ENCODE measurements around the gene CAPN3. TPM values are rescaled to one million over a fixed set of nuclear protein-coding genes. Genes with fewer than 3 reads are reported as not detected.

Gene CAPN3
- total RNA-seq, 5 donors from 2014 or later (not counting 1 experiment from before 2014, with no cell fraction given) = 13.4 to 19.8 (median 15.8) TPM

- Mint-ChIP-seq H3K4me3 (no peak overlapping the region), H3K9me3 (no peaks in the 10 kb centered on the region), H3K36me3 (peaks cover 30% of the 10 kb centered on the region), H3K4me1 (no peaks in the 10 kb centered on the region), H3K27me3 (no peaks in the 10 kb centered on the region), H3K27ac (no peak overlapping the region)
- Histone ChIP-seq H3K27me3 (replicated peaks in 1 of 2; ENCODE audit: control insufficient read depth in 2 of 2, extremely low read depth in 1 of 2, insufficient read depth in 2 of 2, low read length in 1 of 2) (no peaks in the 10 kb centered on the region), H3K27ac (ENCODE audit: low read length) (no peak overlapping the region), H3K9me3 (no peaks in the 10 kb centered on the region), H3K4me1 (ENCODE audit: control insufficient read depth in 1 of 2, extremely low read depth in 1 of 2, insufficient read depth in 2 of 2, low read length in 2 of 2) (no peaks in the 10 kb centered on the region), H3K36me3 (ENCODE audit: control insufficient read depth in 2 of 2, extremely low read depth in 1 of 2, insufficient read depth in 1 of 2, low read length in 1 of 2) (no peaks in the 10 kb centered on the region), H3K4me3 (ENCODE audit: control insufficient read depth in 1 of 2, extremely low read depth in 1 of 2, low read length in 1 of 2) (no peak overlapping the region)
- 66% methylated on average over 4 of the region's 4 CpGs for WGBS (ENCODE audit: insufficient coverage)
- no peak for DNase-seq
- no peak for ATAC-seq (replicated peaks in 1 of 4)
- ChIA-PET POLR2A (no interaction called here), CTCF (no interaction called here)
Observed at GRCh38 chr15:42384597-42384996, 25.3 kb downstream of the CAPN3 start.

- H3K9me3 Mint-ChIP-seq = no peaks in the 10 kb centered on the region
- H3K36me3 ChIP-seq (ENCODE audit: control insufficient read depth in 2 of 2, extremely low read depth in 1 of 2, insufficient read depth in 1 of 2, low read length in 1 of 2) = no peaks in the 10 kb centered on the region
Observed at GRCh38 chr15:42385206-42385979, 26.1 kb downstream of the CAPN3 start.

GRCh38 chr15:42385980-42386700 lies 26.8 kb downstream of the CAPN3 start:
- H3K27me3 Mint-ChIP-seq = no peaks in the 10 kb centered on the region
- CTCF ChIA-PET = no interaction called here
- Histone ChIP-seq H3K27me3 (replicated peaks in 1 of 2; ENCODE audit: control insufficient read depth in 2 of 2, extremely low read depth in 1 of 2, insufficient read depth in 2 of 2, low read length in 1 of 2) (no peaks in the 10 kb centered on the region), H3K4me3 (ENCODE audit: control insufficient read depth in 1 of 2, extremely low read depth in 1 of 2, low read length in 1 of 2) (no peak overlapping the region), H3K4me1 (ENCODE audit: control insufficient read depth in 1 of 2, extremely low read depth in 1 of 2, insufficient read depth in 2 of 2, low read length in 2 of 2) (no peaks in the 10 kb centered on the region), H3K36me3 (ENCODE audit: control insufficient read depth in 2 of 2, extremely low read depth in 1 of 2, insufficient read depth in 1 of 2, low read length in 1 of 2) (no peaks in the 10 kb centered on the region), H3K9me3 (no peaks in the 10 kb centered on the region), H3K27ac (ENCODE audit: low read length) (no peak overlapping the region)
- H3K4me3 Mint-ChIP-seq = no peak overlapping the region
- H3K36me3 Mint-ChIP-seq = peaks cover 35% of the 10 kb centered on the region
- DNase-seq (no peak), ATAC-seq (replicated peaks in 1 of 4) (no peak)
- 100% methylated on average over 2 of the region's 12 CpGs for WGBS (ENCODE audit: insufficient coverage)
- no peak overlapping the region for H3K27ac Mint-ChIP-seq
- no peaks in the 10 kb centered on the region for H3K9me3 Mint-ChIP-seq
- POLR2A ChIA-PET = interaction anchor here in 1 of 2 donors (0.6 kb wide), 1 partner anchor 163 kb away, joined by 3 read pairs; the partner anchor contains the start of gene HAUS2
- no peaks in the 10 kb centered on the region for H3K4me1 Mint-ChIP-seq

More at GRCh38 chr15:42385206-42385979, 26.1 kb downstream of the CAPN3 start:
- peak in 1 of 35 experiments; percentile 25 for DNase-seq
- Histone ChIP-seq H3K4me1 (ENCODE audit: control insufficient read depth in 1 of 2, extremely low read depth in 1 of 2, insufficient read depth in 2 of 2, low read length in 2 of 2) (no peaks in the 10 kb centered on the region), H3K27me3 (replicated peaks in 1 of 2; ENCODE audit: control insufficient read depth in 2 of 2, extremely low read depth in 1 of 2, insufficient read depth in 2 of 2, low read length in 1 of 2) (no peaks in the 10 kb centered on the region), H3K4me3 (ENCODE audit: control insufficient read depth in 1 of 2, extremely low read depth in 1 of 2, low read length in 1 of 2) (no peak overlapping the region), H3K9me3 (no peaks in the 10 kb centered on the region), H3K27ac (ENCODE audit: low read length) (no peak overlapping the region)
- Mint-ChIP-seq H3K36me3 (peaks cover 35% of the 10 kb centered on the region), H3K4me1 (no peaks in the 10 kb centered on the region), H3K4me3 (no peak overlapping the region), H3K27me3 (no peaks in the 10 kb centered on the region), H3K27ac (no peak overlapping the region)
- ChIA-PET POLR2A (interaction anchor here (0.5 to 0.6 kb wide), 2 partner anchors 164 to 216 kb away, joined by 3 to 4 read pairs; partner anchors contain the start of gene HAUS2 (in 1 of the 2)), CTCF (no interaction called here)
- 54% methylated on average over 2 of the region's 5 CpGs for WGBS (ENCODE audit: insufficient coverage)
- ATAC-seq (replicated peaks in 1 of 4) = no peak

DNA sequence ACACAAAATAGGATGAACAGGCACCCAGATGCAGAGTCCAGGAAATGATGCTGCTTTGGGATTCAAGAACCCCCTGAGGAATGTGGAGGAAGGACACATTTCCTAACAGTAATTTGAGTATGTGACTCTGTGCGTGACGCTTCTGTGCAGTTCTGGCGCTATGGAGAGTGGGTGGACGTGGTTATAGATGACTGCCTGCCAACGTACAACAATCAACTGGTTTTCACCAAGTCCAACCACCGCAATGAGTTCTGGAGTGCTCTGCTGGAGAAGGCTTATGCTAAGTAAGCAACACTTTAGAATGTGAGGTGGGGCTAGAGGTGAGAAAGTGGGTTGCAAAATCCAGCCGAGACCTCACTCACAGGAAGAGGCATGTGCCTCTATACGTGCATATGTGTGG lies 28.3 kb downstream of the CAPN3 start:
- Mint-ChIP-seq H3K36me3 (peaks cover 33% of the 10 kb centered on the region), H3K27me3 (no peaks in the 10 kb centered on the region), H3K27ac (no peak overlapping the region), H3K4me1 (no peaks in the 10 kb centered on the region), H3K4me3 (no peak overlapping the region), H3K9me3 (no peaks in the 10 kb centered on the region)
- no peak for ATAC-seq (replicated peaks in 1 of 4)
- no peak for DNase-seq
- no peaks in the 10 kb centered on the region for H3K4me1 ChIP-seq (ENCODE audit: control insufficient read depth in 1 of 2, extremely low read depth in 1 of 2, insufficient read depth in 2 of 2, low read length in 2 of 2)
- no peak overlapping the region for H3K27ac ChIP-seq (ENCODE audit: low read length)
- H3K4me3 ChIP-seq (ENCODE audit: control insufficient read depth in 1 of 2, extremely low read depth in 1 of 2, low read length in 1 of 2) = no peak overlapping the region
- 80% methylated on average over 3 of the region's 8 CpGs for WGBS (ENCODE audit: insufficient coverage)
- ChIA-PET CTCF (no interaction called here), POLR2A (no interaction called here)
- no peaks in the 10 kb centered on the region for H3K36me3 ChIP-seq (ENCODE audit: control insufficient read depth in 2 of 2, extremely low read depth in 1 of 2, insufficient read depth in 1 of 2, low read length in 1 of 2)
- H3K27me3 ChIP-seq (replicated peaks in 1 of 2; ENCODE audit: control insufficient read depth in 2 of 2, extremely low read depth in 1 of 2, insufficient read depth in 2 of 2, low read length in 1 of 2) = no peaks in the 10 kb centered on the region
- no peaks in the 10 kb centered on the region for H3K9me3 ChIP-seq

DNA sequence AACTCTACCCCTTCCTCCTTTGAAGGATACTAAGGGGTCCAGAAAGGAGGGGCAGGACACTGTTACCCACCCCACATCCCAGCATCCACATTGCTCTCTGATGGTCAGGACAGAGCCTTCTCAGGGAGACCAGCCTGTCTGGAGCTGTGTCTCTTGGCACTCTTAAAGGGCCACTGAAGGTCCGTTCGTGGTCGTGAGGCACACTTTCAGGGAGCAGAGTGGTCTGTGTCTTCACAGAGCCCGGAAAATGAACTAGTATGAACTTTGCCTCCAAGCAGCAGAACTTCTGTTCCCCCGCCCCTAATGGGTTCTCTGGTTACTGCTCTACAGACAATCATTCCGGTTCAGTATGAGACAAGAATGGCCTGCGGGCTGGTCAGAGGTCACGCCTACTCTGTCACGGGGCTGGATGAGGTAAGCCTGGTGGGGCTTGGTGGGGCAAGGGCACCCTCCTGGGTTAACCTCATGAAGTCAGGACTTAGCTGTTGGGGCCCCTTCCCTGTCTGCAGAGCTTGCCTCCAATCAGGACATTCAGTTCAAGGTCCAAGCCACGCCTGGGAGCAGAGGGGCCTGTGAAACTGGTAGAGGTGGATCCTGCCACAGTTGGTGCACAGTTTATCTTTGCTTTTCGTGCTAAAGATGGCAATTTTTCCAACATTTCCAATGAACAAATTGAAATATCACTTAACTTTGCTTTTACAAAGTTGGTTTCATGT lies 33.2 kb downstream of the CAPN3 start:
- H3K27me3 ChIP-seq (replicated peaks in 1 of 2; ENCODE audit: control insufficient read depth in 2 of 2, extremely low read depth in 1 of 2, insufficient read depth in 2 of 2, low read length in 1 of 2) = no peaks in the 10 kb centered on the region
- no peak for DNase-seq

GRCh38 chr15:42394106-42394505 lies 34.8 kb downstream of the CAPN3 start:
- Mint-ChIP-seq H3K9me3 (no peaks in the 10 kb centered on the region), H3K36me3 (peaks cover 12% of the 10 kb centered on the region), H3K27ac (no peak overlapping the region), H3K4me1 (no peaks in the 10 kb centered on the region), H3K27me3 (no peaks in the 10 kb centered on the region), H3K4me3 (no peak overlapping the region)
- CTCF ChIA-PET = no interaction called here
- Histone ChIP-seq H3K27ac (ENCODE audit: low read length) (no peak overlapping the region), H3K9me3 (no peaks in the 10 kb centered on the region), H3K4me1 (ENCODE audit: control insufficient read depth in 1 of 2, extremely low read depth in 1 of 2, insufficient read depth in 2 of 2, low read length in 2 of 2) (no peaks in the 10 kb centered on the region), H3K4me3 (ENCODE audit: control insufficient read depth in 1 of 2, extremely low read depth in 1 of 2, low read length in 1 of 2) (no peak overlapping the region), H3K36me3 (ENCODE audit: control insufficient read depth in 2 of 2, extremely low read depth in 1 of 2, insufficient read depth in 1 of 2, low read length in 1 of 2) (no peaks in the 10 kb centered on the region), H3K27me3 (replicated peaks in 1 of 2; ENCODE audit: control insufficient read depth in 2 of 2, extremely low read depth in 1 of 2, insufficient read depth in 2 of 2, low read length in 1 of 2) (no peaks in the 10 kb centered on the region)
- POLR2A ChIA-PET = no interaction called here
- ATAC-seq (replicated peaks in 1 of 4) (no peak), DNase-seq (no peak)
- 94% methylated on average over 7 of the region's 13 CpGs for WGBS (ENCODE audit: insufficient coverage)

More for the DNA sequence above, 33.2 kb downstream of the CAPN3 start:
- Histone ChIP-seq H3K4me1 (ENCODE audit: control insufficient read depth in 1 of 2, extremely low read depth in 1 of 2, insufficient read depth in 2 of 2, low read length in 2 of 2) (no peaks in the 10 kb centered on the region), H3K36me3 (ENCODE audit: control insufficient read depth in 2 of 2, extremely low read depth in 1 of 2, insufficient read depth in 1 of 2, low read length in 1 of 2) (no peaks in the 10 kb centered on the region), H3K27ac (ENCODE audit: low read length) (no peak overlapping the region), H3K4me3 (ENCODE audit: control insufficient read depth in 1 of 2, extremely low read depth in 1 of 2, low read length in 1 of 2) (no peak overlapping the region), H3K9me3 (no peaks in the 10 kb centered on the region)
- H3K36me3 Mint-ChIP-seq = peaks cover 19% of the 10 kb centered on the region
- ATAC-seq (replicated peaks in 1 of 4) = no peak
- POLR2A ChIA-PET = no interaction called here
- CTCF ChIA-PET = no interaction called here
- no peak overlapping the region for H3K4me3 Mint-ChIP-seq
- H3K9me3 Mint-ChIP-seq = no peaks in the 10 kb centered on the region
- WGBS (ENCODE audit: insufficient coverage) = 89% methylated on average over 9 of the region's 11 CpGs
- H3K27ac Mint-ChIP-seq = no peak overlapping the region
- H3K27me3 Mint-ChIP-seq = no peaks in the 10 kb centered on the region
- no peaks in the 10 kb centered on the region for H3K4me1 Mint-ChIP-seq

Measured in T-cell (primary cell).